Endothelial cell of umbilical vein (primary cell): ENCODE data around the gene CHRM4. TPM values are rescaled to one million over a fixed set of nuclear protein-coding genes. Genes with fewer than 3 reads are reported as not detected.

Experiments used
- BruUV-seq: library from RNA; stranded (reverse); fragments of 400-500 nt; replicated peaks from 2 replicates; lab custom pipeline; 2021; lab: Mats Ljungman, UMichigan
- CTCF ChIA-PET: fragments of 300-600, 350-600 bp; sonication (Branson Sonifier 250); formaldehyde crosslinking; loops from one replicate; lab custom pipeline; 2021; ENCODE audit warnings: antibody characterized with exemption, inconsistent platforms; lab: Charles Lee
- POLR2A ChIA-PET: fragments of 300-600, 350-600 bp; sonication (Branson Sonifier 250); formaldehyde crosslinking; loops from one replicate; lab custom pipeline; 2021; ENCODE audit warnings: antibody characterized with exemption, inconsistent platforms; lab: Charles Lee
- DNase-seq: peaks from one replicate; pipeline ENCODE4 v3.0.0-alpha.2; 2011; ENCODE audit warnings: low read depth, low spot score
- FAIRE-seq: peaks from 2 replicates; lab custom pipeline; 2011; peaks lifted over from hg19 to GRCh38; lab: Jason Lieb, UNC
- H2AFZ ChIP-seq: 2 replicates; pipeline ENCODE4 v1.6.0; 2012; ENCODE audit warnings: low read depth, low read length, control low read depth, inconsistent platforms
- H3K27ac ChIP-seq: 2 replicates; pipeline ENCODE4 v1.5.1; 2011; ENCODE audit warnings: low read depth, mild to moderate bottlenecking, control low read depth, low read length, moderate library complexity; ENCODE audit not compliant: insufficient read depth
- H3K27me3 ChIP-seq, 2 experiments: 2 replicates each; pipeline versions ENCODE4 v1.6.0 to v1.6.1; 2011; ENCODE audit warnings: low read length in 2 of 2, mixed read lengths in 1 of 2; ENCODE audit not compliant: control insufficient read depth in 2 of 2, insufficient read depth in 2 of 2
- H3K36me3 ChIP-seq, 2 experiments: 2 replicates in 1 of 2; 3 replicates in 1 of 2; pipeline ENCODE4 v1.5.1; 2011; ENCODE audit warnings: low read length in 2 of 2, mild to moderate bottlenecking in 1 of 2, moderate library complexity in 1 of 2; ENCODE audit not compliant: control insufficient read depth in 2 of 2, insufficient read depth in 2 of 2; ENCODE audit errors: extremely low read depth in 1 of 2
- H3K4me1 ChIP-seq: 3 replicates; pipeline ENCODE4 v1.5.1; 2011; ENCODE audit warnings: mild to moderate bottlenecking, low read length; ENCODE audit not compliant: control insufficient read depth, insufficient read depth; ENCODE audit errors: extremely low read depth
- H3K4me2 ChIP-seq: 2 replicates; pipeline ENCODE4 v1.6.1; 2011; ENCODE audit warnings: low read length, control low read depth, mixed read lengths; ENCODE audit not compliant: insufficient read depth
- H3K4me3 ChIP-seq, 3 experiments: fragments of 200-600 bp in 1 of 3; sonication (generic), shearing (Covaris generic) in 1 of 3; replicated peaks in 1 of 3; 2 replicates each; pipeline ENCODE4 v1.5.1; 2011 to 2016; ENCODE audit warnings: control low read depth in 3 of 3, low read length in 3 of 3, mild to moderate bottlenecking in 2 of 3, inconsistent platforms in 1 of 3, low read depth in 1 of 3, moderate library complexity in 1 of 3; ENCODE audit not compliant: insufficient read depth in 1 of 3
- H3K79me2 ChIP-seq: 2 replicates; pipeline ENCODE4 v1.6.0; 2012; ENCODE audit warnings: low read length, inconsistent platforms; ENCODE audit not compliant: control insufficient read depth, insufficient read depth
- H3K9ac ChIP-seq: replicated peaks from 2 replicates; pipeline ENCODE3; 2011; ENCODE audit warnings: low read length, control low read depth; ENCODE audit not compliant: insufficient read depth; ENCODE audit errors: extremely low read depth
- H3K9me1 ChIP-seq: replicated peaks from 3 replicates; pipeline ENCODE4 v1.6.0; 2011; ENCODE audit warnings: mild to moderate bottlenecking, low read length; ENCODE audit not compliant: control insufficient read depth, insufficient read depth; ENCODE audit errors: extremely low read depth
- H3K9me3 ChIP-seq: replicated peaks from 2 replicates; pipeline ENCODE4 v1.5.1; 2012; ENCODE audit warnings: low read length, inconsistent platforms; ENCODE audit not compliant: control insufficient read depth, insufficient read depth
- H4K20me1 ChIP-seq: replicated peaks from 2 replicates; pipeline ENCODE3; 2011; ENCODE audit warnings: mild to moderate bottlenecking, low read length; ENCODE audit not compliant: control insufficient read depth, insufficient read depth; ENCODE audit errors: extremely low read depth
- CTCF ChIP-seq, 2 donors: IDR thresholded peaks; 1 replicate in 1 of 2; 2 replicates in 1 of 2; pipeline ENCODE4 v1.5.1; 2011; ENCODE audit warnings: low read length in 2 of 2, mild to moderate bottlenecking in 2 of 2, moderate library complexity in 2 of 2, control low read depth in 1 of 2, inconsistent platforms in 1 of 2, low read depth in 1 of 2; ENCODE audit not compliant: insufficient read depth in 1 of 2; ENCODE audit errors: extremely low read depth in 1 of 2
- EZH2 ChIP-seq: IDR thresholded peaks from 2 replicates; pipeline ENCODE4 v1.6.1; 2012; ENCODE audit warnings: borderline replicate concordance, low read depth, mild to moderate bottlenecking, moderate library complexity, low read length, inconsistent platforms; ENCODE audit not compliant: severe bottlenecking
- FOS ChIP-seq: IDR thresholded peaks from 2 replicates; pipeline ENCODE4 v1.6.1; 2011; ENCODE audit warnings: mild to moderate bottlenecking, low read length, moderate library complexity, borderline replicate concordance; ENCODE audit not compliant: insufficient read depth
- GATA2 ChIP-seq: IDR thresholded peaks from 2 replicates; pipeline ENCODE4 v1.7.0; 2011; ENCODE audit warnings: low read depth, mild to moderate bottlenecking, moderate library complexity, mixed read lengths, low read length; ENCODE audit not compliant: insufficient read length, insufficient read depth
- JUN ChIP-seq: IDR thresholded peaks from 2 replicates; pipeline ENCODE4 v1.6.1; 2011; ENCODE audit warnings: borderline replicate concordance, low read depth; ENCODE audit not compliant: insufficient read length, insufficient read depth
- MAX ChIP-seq: IDR thresholded peaks from 2 replicates; pipeline ENCODE4 v1.6.1; 2011; ENCODE audit not compliant: insufficient read depth, insufficient read length
- MYC ChIP-seq: IDR thresholded peaks from one replicate; pipeline ENCODE4 v1.6.1; 2011; ENCODE audit warnings: mild to moderate bottlenecking, low read depth, low read length
- POLR2A ChIP-seq: IDR thresholded peaks from 2 replicates; pipeline ENCODE4 v1.6.1; 2012; ENCODE audit warnings: low read depth, mild to moderate bottlenecking, control low read depth, low read length
- POLR2AphosphoS5 ChIP-seq: IDR thresholded peaks from 2 replicates; pipeline ENCODE4 v1.6.1; 2012; ENCODE audit warnings: low read depth, mild to moderate bottlenecking, control low read depth, low read length, moderate library complexity; ENCODE audit not compliant: insufficient read depth
- dilution Hi-C: fragments of 300-500 bp; cut with MboI; formaldehyde crosslinking; loops from one replicate; pipeline ENCODE4 v1.15.0; 2019; ENCODE audit warnings: low sequenced_read_pairs; ENCODE audit not compliant: extremely low pct_ligation_motif_present
- intact Hi-C: fragments of 100-400 bp; cut with micrococcal nuclease; formaldehyde crosslinking; loops from one replicate; pipeline ENCODE4 v1.10.0; 2022
- polyA plus RNA-seq, 4 experiments: library from polyadenylated mRNA; depleted of rRNA in 3 of 4; stranded (reverse) in 3 of 4; unstranded in 1 of 4; fragments of >200 nt; gene quantifications; 2 replicates each; pipeline versions ENCODE4 v1.2.1 to v1.2.3, GENCODE V29; 2011 to 2012; ENCODE audit warnings: missing spikeins in 1 of 4
- total RNA-seq: library from RNA; stranded (reverse); gene quantifications from 2 replicates; pipeline ENCODE4 v1.2.3, GENCODE V29; 2021

The CHRM4 gene
- total and polyA plus RNA-seq, 2 donors (not counting 3 experiments of a cell fraction or from before 2014, with no cell fraction given), result 0.04 to 0.22 TPM

GRCh38 chr11:46381819-46382645 is 9.5 kb downstream of the CHRM4 start:
- intact Hi-C loops, result loop anchor here (1.0 to 2.0 kb wide), 2 partner anchors 10 to 235 kb away; partner anchors contain the start of genes ATG13 and HARBI1
- TF ChIP-seq POLR2A (peak; percentile 40), MYC (no peak)
- CTCF ChIA-PET, result interaction anchor here (0.7 to 1.6 kb wide), 10 partner anchors 10 to 236 kb away, joined by 3 to 27 read pairs (median 4); partner anchors contain the start of gene CHRM4
- H3K27me3 ChIP-seq, result no peaks in the 10 kb centered on the region
- dilution Hi-C loops, result no loop called here
- peak overlapping the region; percentile 80 for H3K9ac ChIP-seq
- H3K9me3 ChIP-seq, result no peaks in the 10 kb centered on the region
- H3K36me3 ChIP-seq, result peaks cover 0 to 12% of the 10 kb centered on the region in 2 experiments
- no peaks in the 10 kb centered on the region for H4K20me1 ChIP-seq
- H3K79me2 ChIP-seq, result no peaks in the 10 kb centered on the region
- H3K27ac ChIP-seq, result peak overlapping the region; percentile 37
- POLR2A ChIA-PET, result no interaction called here
- H2AFZ ChIP-seq, result peak overlapping the region; percentile 55
- FAIRE-seq, result peak; percentile 31
- peak overlapping the region; percentile 44 for H3K4me2 ChIP-seq
- H3K9me1 ChIP-seq, result no peaks in the 10 kb centered on the region
- DNase-seq, result peak; percentile 52
- BruUV-seq, result TSS peak; percentile 50
- H3K4me3 ChIP-seq, result peak overlapping the region; percentile 38 to 84 (median 63)
- H3K4me1 ChIP-seq, result peaks cover 11% of the 10 kb centered on the region

- Histone ChIP-seq H3K27me3 (no peaks in the 10 kb centered on the region), H4K20me1 (no peaks in the 10 kb centered on the region), H3K9me1 (no peaks in the 10 kb centered on the region), H3K79me2 (no peaks in the 10 kb centered on the region), H3K9me3 (no peaks in the 10 kb centered on the region), H3K9ac (peak within 1 kb of the TSS; percentile 80), H3K27ac (peak within 1 kb of the TSS; percentile 61), H3K36me3 (peaks cover 3 to 17% of the 10 kb centered on the region in 2 experiments), H3K4me3 (peak within 1 kb of the TSS; percentile 63 to 84 (median 72)), H2AFZ (peak within 1 kb of the TSS; percentile 55), H3K4me1 (peaks cover 11% of the 10 kb centered on the region), H3K4me2 (peak within 1 kb of the TSS; percentile 81)
- dilution Hi-C loops, result no loop called here
- intact Hi-C loops, result loop anchor here (1.0 to 2.0 kb wide), 2 partner anchors 11 to 236 kb away; partner anchors contain the start of genes ATG13 and HARBI1
- ChIA-PET POLR2A (interaction anchor here (1.4 kb wide), 1 partner anchor 8 kb away, joined by 5 read pairs; no protein-coding TSS in a partner anchor), CTCF (interaction anchor here (0.7 to 2.2 kb wide), 3 partner anchors 11 to 148 kb away, joined by 3 to 9 read pairs (median 4); partner anchors contain the start of gene CHRM4)
- peak; percentile 37 for DNase-seq
- no peak for FAIRE-seq
- no TSS peak for BruUV-seq
- TF ChIP-seq POLR2AphosphoS5 (no peak), JUN (no peak), MAX (no peak), CTCF (IDR thresholded peaks at IDR 0.05; ENCODE audit: extremely low read depth in 1 of 2, insufficient read depth in 1 of 2, low read depth in 1 of 2, low read length in 2 of 2) (no peak), MYC (no peak), GATA2 (no peak), EZH2 (no peak), POLR2A (no peak), FOS (no peak)
Measured at GRCh38 chr11:46381048-46381818, 10.3 kb downstream of the CHRM4 start, which contains the start of gene MDK. Gene MDK, plus strand, starts transcription at chr11:46381669. Its CDS starts 389 bp downstream, at chr11:46382058.
